Activated CD8-positive, alpha-beta T cell treated with anti-CD3 and anti-CD28 coated beads for 36 hours (primary cell): Measurements from ENCODE around the gene INHBB. TPM values are rescaled to one million over a fixed set of nuclear protein-coding genes. Genes with fewer than 3 reads are reported as not detected.

Source experiments
- ATAC-seq: fragments of 200-7000 bp; cut with Tn5 transposase; one replicate; pipeline ENCODE4 v1.10.0; 2021; ENCODE audit warnings: mild to moderate bottlenecking, moderate library complexity
- CTCF ChIA-PET: fragments of 350-600 bp; sonication (Branson Sonifier 250); formaldehyde crosslinking; loops from one replicate; lab custom pipeline; 2021; ENCODE audit warnings: antibody characterized with exemption; lab: Charles Lee
- POLR2A ChIA-PET: fragments of 350-600 bp; sonication (Branson Sonifier 250); formaldehyde crosslinking; loops from one replicate; lab custom pipeline; 2021; ENCODE audit warnings: antibody characterized with exemption; lab: Charles Lee
- DNase-seq: peaks from one replicate; pipeline ENCODE4 v3.0.0-alpha.2; 2020
- H3K27ac Mint-ChIP-seq: one replicate; pipeline ENCODE4 v1.8.0; 2021; ENCODE audit warnings: mild to moderate bottlenecking, mixed read lengths
- H3K27me3 Mint-ChIP-seq: one replicate; pipeline ENCODE4 v1.8.0; 2021; ENCODE audit warnings: mixed read lengths
- H3K36me3 Mint-ChIP-seq: one replicate; pipeline ENCODE4 v1.8.0; 2021; ENCODE audit warnings: low read depth, mixed read lengths
- H3K4me1 Mint-ChIP-seq: one replicate; pipeline ENCODE4 v1.8.0; 2021; ENCODE audit warnings: low read depth, mixed read lengths
- H3K4me3 Mint-ChIP-seq: one replicate; pipeline ENCODE4 v1.8.0; 2021; ENCODE audit warnings: mild to moderate bottlenecking, moderate library complexity, mixed read lengths
- H3K9me3 Mint-ChIP-seq: one replicate; pipeline ENCODE4 v1.8.0; 2021; ENCODE audit warnings: mixed read lengths
- intact Hi-C: fragments of 100-400 bp; cut with micrococcal nuclease; formaldehyde crosslinking; loops from one replicate; pipeline ENCODE4 v1.10.0; 2022
- total RNA-seq, 2 experiments: library from RNA; stranded (reverse); gene quantifications; one replicate each; pipeline ENCODE4 v1.2.3, GENCODE V29; 2021
- TF ChIP-seq, protein P1 (sequence below): fragments of 200-600 bp; IDR thresholded peaks from one replicate; pipeline ENCODE4 v1.8.0; 2022; ENCODE audit warnings: antibody characterized with exemption, mild to moderate bottlenecking

The INHBB gene
- total RNA-seq, 2 experiments from 2014 or later = not detected

GRCh38 chr2:120353591-120353898 is 7.6 kb downstream of the INHBB start:
- H3K4me3 Mint-ChIP-seq = no peak overlapping the region
- H3K9me3 Mint-ChIP-seq = no peaks in the 10 kb centered on the region
- H3K36me3 Mint-ChIP-seq = no peaks in the 10 kb centered on the region
- peaks cover 18% of the 10 kb centered on the region for H3K27me3 Mint-ChIP-seq
- POLR2A ChIA-PET = no interaction called here
- intact Hi-C loops = no loop called here
- ATAC-seq (no peak), DNase-seq (no peak)
- TF ChIP-seq, protein P1, sequence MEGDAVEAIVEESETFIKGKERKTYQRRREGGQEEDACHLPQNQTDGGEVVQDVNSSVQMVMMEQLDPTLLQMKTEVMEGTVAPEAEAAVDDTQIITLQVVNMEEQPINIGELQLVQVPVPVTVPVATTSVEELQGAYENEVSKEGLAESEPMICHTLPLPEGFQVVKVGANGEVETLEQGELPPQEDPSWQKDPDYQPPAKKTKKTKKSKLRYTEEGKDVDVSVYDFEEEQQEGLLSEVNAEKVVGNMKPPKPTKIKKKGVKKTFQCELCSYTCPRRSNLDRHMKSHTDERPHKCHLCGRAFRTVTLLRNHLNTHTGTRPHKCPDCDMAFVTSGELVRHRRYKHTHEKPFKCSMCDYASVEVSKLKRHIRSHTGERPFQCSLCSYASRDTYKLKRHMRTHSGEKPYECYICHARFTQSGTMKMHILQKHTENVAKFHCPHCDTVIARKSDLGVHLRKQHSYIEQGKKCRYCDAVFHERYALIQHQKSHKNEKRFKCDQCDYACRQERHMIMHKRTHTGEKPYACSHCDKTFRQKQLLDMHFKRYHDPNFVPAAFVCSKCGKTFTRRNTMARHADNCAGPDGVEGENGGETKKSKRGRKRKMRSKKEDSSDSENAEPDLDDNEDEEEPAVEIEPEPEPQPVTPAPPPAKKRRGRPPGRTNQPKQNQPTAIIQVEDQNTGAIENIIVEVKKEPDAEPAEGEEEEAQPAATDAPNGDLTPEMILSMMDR = no peak
- no peak overlapping the region for H3K27ac Mint-ChIP-seq
- H3K4me1 Mint-ChIP-seq = no peaks in the 10 kb centered on the region
- CTCF ChIA-PET = interaction anchor here (1.1 kb wide), 1 partner anchor 10 kb away, joined by 4 read pairs; no protein-coding TSS in a partner anchor

GRCh38 chr2:120353931-120354330 is 8.0 kb downstream of the INHBB start:
- no peaks in the 10 kb centered on the region for H3K4me1 Mint-ChIP-seq
- H3K4me3 Mint-ChIP-seq = no peak overlapping the region
- TF ChIP-seq, protein P1 = no peak
- no peak overlapping the region for H3K27ac Mint-ChIP-seq
- intact Hi-C loops = no loop called here
- DNase-seq (no peak), ATAC-seq (no peak)
- ChIA-PET CTCF (interaction anchor here (1.1 kb wide), 1 partner anchor 11 kb away, joined by 4 read pairs; no protein-coding TSS in a partner anchor), POLR2A (no interaction called here)
- H3K9me3 Mint-ChIP-seq = no peaks in the 10 kb centered on the region
- H3K36me3 Mint-ChIP-seq = no peaks in the 10 kb centered on the region
- peaks cover 15% of the 10 kb centered on the region for H3K27me3 Mint-ChIP-seq

- TF ChIP-seq, protein P1 = no peak
- Mint-ChIP-seq H3K9me3 (no peaks in the 10 kb centered on the region), H3K4me1 (no peaks in the 10 kb centered on the region), H3K36me3 (no peaks in the 10 kb centered on the region), H3K27ac (no peak overlapping the region), H3K27me3 (peaks cover 11% of the 10 kb centered on the region), H3K4me3 (no peak overlapping the region)
- DNase-seq (no peak), ATAC-seq (no peak)
- intact Hi-C loops = no loop called here
- POLR2A ChIA-PET = no interaction called here
- CTCF ChIA-PET = interaction anchor here (1.1 kb wide), 1 partner anchor 11 kb away, joined by 4 read pairs; no protein-coding TSS in a partner anchor
Observed at GRCh38 chr2:120354467-120354866, 8.5 kb downstream of the INHBB start.

GRCh38 chr2:120354935-120355779 is 9.2 kb downstream of the INHBB start:
- no peak overlapping the region for H3K4me3 Mint-ChIP-seq
- ATAC-seq = no peak
- TF ChIP-seq, protein P1 = no peak
- no peaks in the 10 kb centered on the region for H3K4me1 Mint-ChIP-seq
- H3K36me3 Mint-ChIP-seq = no peaks in the 10 kb centered on the region
- H3K9me3 Mint-ChIP-seq = no peaks in the 10 kb centered on the region
- CTCF ChIA-PET = no interaction called here
- intact Hi-C loops = no loop called here
- POLR2A ChIA-PET = no interaction called here
- peaks cover 4% of the 10 kb centered on the region for H3K27me3 Mint-ChIP-seq
- DNase-seq = no peak
- no peak overlapping the region for H3K27ac Mint-ChIP-seq

GRCh38 chr2:120355780-120356266 is 9.9 kb downstream of the INHBB start:
- TF ChIP-seq, protein P1 = no peak
- Mint-ChIP-seq H3K4me3 (no peak overlapping the region), H3K36me3 (no peaks in the 10 kb centered on the region), H3K27me3 (no peaks in the 10 kb centered on the region), H3K9me3 (no peaks in the 10 kb centered on the region), H3K4me1 (no peaks in the 10 kb centered on the region), H3K27ac (no peak overlapping the region)
- CTCF ChIA-PET = no interaction called here
- intact Hi-C loops = no loop called here
- DNase-seq (no peak), ATAC-seq (no peak)
- POLR2A ChIA-PET = no interaction called here
